WTC11 (cell line): Measurements from ENCODE around the gene KIF21B. TPM values are rescaled to one million over a fixed set of nuclear protein-coding genes. Genes with fewer than 3 reads are reported as not detected.

ENCODE experiments used
- ATAC-seq: fragments of 200-7000 bp; cut with Tn5 transposase; 2 replicates; pipeline ENCODE4 v1.10.0; 2021; ENCODE audit warnings: mild to moderate bottlenecking, moderate library complexity
- CTCF ChIA-PET: fragments of 300-600 bp; sonication (Branson Sonifier 250); formaldehyde crosslinking; loops from one replicate; lab custom pipeline; 2021; ENCODE audit warnings: antibody characterized with exemption; lab: Charles Lee
- POLR2A ChIA-PET: fragments of 350-600 bp; sonication (Branson Sonifier 250); formaldehyde crosslinking; loops from one replicate; lab custom pipeline; 2021; ENCODE audit warnings: antibody characterized with exemption; lab: Charles Lee
- DNase-seq: peaks from one replicate; pipeline ENCODE4 v3.0.0; 2021; ENCODE audit warnings: low spot score
- H3K27ac Mint-ChIP-seq: 2 replicates; pipeline ENCODE4 v1.8.0; 2021; ENCODE audit warnings: mixed read lengths
- H3K27me3 Mint-ChIP-seq: 2 replicates; pipeline ENCODE4 v1.8.0; 2021; ENCODE audit warnings: low read depth, mild to moderate bottlenecking, moderate library complexity, mixed read lengths
- H3K36me3 Mint-ChIP-seq: 2 replicates; pipeline ENCODE4 v1.8.0; 2021; ENCODE audit warnings: mixed read lengths
- H3K4me1 Mint-ChIP-seq: 2 replicates; pipeline ENCODE4 v1.8.0; 2022; ENCODE audit warnings: mixed read lengths
- H3K4me3 Mint-ChIP-seq: 2 replicates; pipeline ENCODE4 v1.8.0; 2021; ENCODE audit warnings: mild to moderate bottlenecking, moderate library complexity, mixed read lengths
- H3K9me3 Mint-ChIP-seq: 2 replicates; pipeline ENCODE4 v1.8.0; 2021; ENCODE audit warnings: mixed read lengths
- ARID4B ChIP-seq: sonication (generic); formaldehyde crosslinking; IDR thresholded peaks from 2 replicates; pipeline ENCODE4 v1.8.0; 2023; ENCODE audit warnings: missing genetic modification reagents, mild to moderate bottlenecking, borderline replicate concordance
- CTCF ChIP-seq: fragments of 200-600 bp; IDR thresholded peaks from 2 replicates; pipeline ENCODE4 v1.8.0; 2022; ENCODE audit warnings: antibody characterized with exemption
- E2F1 ChIP-seq: sonication (generic); formaldehyde crosslinking; IDR thresholded peaks from 2 replicates; pipeline ENCODE4 v1.8.0; 2022; ENCODE audit warnings: mild to moderate bottlenecking, missing genetic modification reagents
- FOXP1 ChIP-seq: sonication (generic); formaldehyde crosslinking; IDR thresholded peaks from 2 replicates; pipeline ENCODE4 v1.8.0; 2022; ENCODE audit warnings: missing genetic modification reagents, mild to moderate bottlenecking, moderate library complexity, borderline replicate concordance
- GABPB1 ChIP-seq: sonication (generic); formaldehyde crosslinking; IDR thresholded peaks from 2 replicates; pipeline ENCODE4 v1.8.1; 2023; ENCODE audit warnings: mild to moderate bottlenecking, missing genetic modification reagents
- NR2C2 ChIP-seq: sonication (generic); formaldehyde crosslinking; IDR thresholded peaks from 2 replicates; pipeline ENCODE4 v1.8.0; 2022; ENCODE audit warnings: mild to moderate bottlenecking, missing genetic modification reagents
- RELA ChIP-seq: sonication (generic); formaldehyde crosslinking; IDR thresholded peaks from 2 replicates; pipeline ENCODE4 v1.8.1; 2022; ENCODE audit warnings: missing genetic modification reagents, mild to moderate bottlenecking, borderline replicate concordance
- SOX15 ChIP-seq: fragments of 250-450 bp; sonication (Bioruptor Pico); IDR thresholded peaks from 2 replicates; pipeline ENCODE4 v1.9.0; 2021; ENCODE audit warnings: mild to moderate bottlenecking
- TEAD1 ChIP-seq: sonication (generic); formaldehyde crosslinking; IDR thresholded peaks from 2 replicates; pipeline ENCODE4 v1.8.0; 2022; ENCODE audit warnings: mild to moderate bottlenecking, missing genetic modification reagents
- ZNF138 ChIP-seq: sonication (generic); formaldehyde crosslinking; conservative IDR thresholded peaks from 2 replicates; pipeline ENCODE4 v1.8.1; 2022; ENCODE audit warnings: mild to moderate bottlenecking, moderate library complexity, missing genetic modification reagents
- ZNF416 ChIP-seq: fragments of 250-450 bp; sonication (Bioruptor Pico); IDR thresholded peaks from 2 replicates; pipeline ENCODE4 v1.9.0; 2021; ENCODE audit warnings: mild to moderate bottlenecking, inconsistent platforms
- ZNF512 ChIP-seq: sonication (generic); formaldehyde crosslinking; IDR thresholded peaks from 2 replicates; pipeline ENCODE4 v1.8.1; 2022; ENCODE audit warnings: missing genetic modification reagents, borderline replicate concordance
- total RNA-seq: library from RNA; stranded (reverse); gene quantifications from 3 replicates; pipeline ENCODE4 v1.2.3, GENCODE V29; 2021
- TF ChIP-seq, protein P1 (sequence below): fragments of 250-450 bp; sonication (Bioruptor Pico); IDR thresholded peaks from 2 replicates; pipeline ENCODE4 v1.9.0; 2021; ENCODE audit warnings: moderate library complexity, mild to moderate bottlenecking, inconsistent platforms, borderline replicate concordance
- TF ChIP-seq, protein P2 (sequence below): sonication (generic); formaldehyde crosslinking; IDR thresholded peaks from 2 replicates; pipeline ENCODE4 v1.8.1; 2023; ENCODE audit warnings: mild to moderate bottlenecking, missing genetic modification reagents, moderate library complexity

Gene KIF21B
- total RNA-seq, 1 experiment from 2014 or later: 19.4 TPM

DNA sequence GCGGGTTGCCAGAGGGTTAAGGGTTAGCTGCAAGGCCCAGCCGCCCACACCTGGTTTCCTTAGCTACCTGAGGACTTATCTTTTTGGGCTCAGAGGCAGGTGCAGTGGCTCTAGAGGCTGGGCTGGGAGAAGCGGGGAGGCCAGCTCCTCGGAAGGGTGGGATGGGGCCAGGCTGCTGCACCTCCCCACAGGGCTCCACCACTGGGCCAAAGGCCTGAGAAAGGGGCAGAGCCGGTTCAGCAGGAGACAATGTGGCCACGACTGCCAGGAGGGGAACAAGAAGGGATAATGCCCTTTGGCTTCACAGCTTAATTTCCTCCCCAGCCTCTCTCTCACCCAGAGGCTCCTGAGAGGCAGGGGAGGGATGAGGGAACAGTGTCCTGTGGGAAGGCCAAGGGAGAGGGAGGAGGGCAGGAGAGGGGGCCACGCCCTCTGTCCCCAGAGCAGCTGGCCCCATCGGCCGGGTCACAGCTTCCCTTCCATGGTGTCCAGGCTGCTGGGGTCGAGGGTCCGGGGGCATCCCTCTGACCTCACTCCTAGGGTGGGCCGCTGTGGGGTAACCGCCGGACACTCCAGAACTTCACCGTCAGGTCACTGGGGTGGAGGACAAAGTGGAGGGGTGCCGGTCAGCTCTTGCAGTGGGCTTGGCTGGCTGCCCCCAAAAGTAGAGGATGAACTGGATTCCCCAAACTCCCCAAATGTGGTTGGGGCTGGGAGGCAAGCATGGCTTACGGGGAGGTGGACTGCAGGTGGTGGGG, 50.4 kb downstream of the KIF21B start:
- Mint-ChIP-seq H3K27ac (no peak overlapping the region), H3K36me3 (peaks cover 7% of the 10 kb centered on the region), H3K9me3 (no peaks in the 10 kb centered on the region), H3K27me3 (no peaks in the 10 kb centered on the region), H3K4me1 (no peaks in the 10 kb centered on the region; the same call in 1 of the 2 replicates), H3K4me3 (no peak overlapping the region)
- DNase-seq: no peak
- TF ChIP-seq ZNF512: no peak
- TF ChIP-seq ARID4B (CRISPR knock-in tag): no peak
- TF ChIP-seq, protein P1, sequence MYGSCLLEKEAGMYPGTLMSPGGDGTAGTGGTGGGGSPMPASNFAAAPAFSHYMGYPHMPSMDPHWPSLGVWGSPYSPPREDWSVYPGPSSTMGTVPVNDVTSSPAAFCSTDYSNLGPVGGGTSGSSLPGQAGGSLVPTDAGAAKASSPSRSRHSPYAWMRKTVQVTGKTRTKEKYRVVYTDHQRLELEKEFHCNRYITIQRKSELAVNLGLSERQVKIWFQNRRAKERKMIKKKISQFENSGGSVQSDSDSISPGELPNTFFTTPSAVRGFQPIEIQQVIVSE (CRISPR knock-in tag): no peak
- no peak for TF ChIP-seq RELA
- no peak for TF ChIP-seq ZNF416 (CRISPR knock-in tag)
- no peak for TF ChIP-seq FOXP1 (CRISPR knock-in tag)
- TF ChIP-seq SOX15 (CRISPR knock-in tag): no peak
- no peak for TF ChIP-seq TEAD1 (CRISPR knock-in tag)
- no peak for TF ChIP-seq GABPB1 (CRISPR knock-in tag)
- TF ChIP-seq CTCF: no peak
- TF ChIP-seq NR2C2 (CRISPR knock-in tag): no peak
- no peak for TF ChIP-seq ZNF138
- TF ChIP-seq E2F1 (CRISPR knock-in tag): no peak
- TF ChIP-seq, protein P2, sequence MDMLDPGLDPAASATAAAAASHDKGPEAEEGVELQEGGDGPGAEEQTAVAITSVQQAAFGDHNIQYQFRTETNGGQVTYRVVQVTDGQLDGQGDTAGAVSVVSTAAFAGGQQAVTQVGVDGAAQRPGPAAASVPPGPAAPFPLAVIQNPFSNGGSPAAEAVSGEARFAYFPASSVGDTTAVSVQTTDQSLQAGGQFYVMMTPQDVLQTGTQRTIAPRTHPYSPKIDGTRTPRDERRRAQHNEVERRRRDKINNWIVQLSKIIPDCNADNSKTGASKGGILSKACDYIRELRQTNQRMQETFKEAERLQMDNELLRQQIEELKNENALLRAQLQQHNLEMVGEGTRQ: no peak
- no peak for ATAC-seq
- ChIA-PET POLR2A (interaction anchor here (1.5 kb wide), 1 partner anchor 43 kb away, joined by 5 read pairs; no protein-coding TSS in a partner anchor), CTCF (interaction anchor here (1.1 to 4.3 kb wide), 36 partner anchors 7 to 351 kb away, joined by 3 to 94 read pairs (median 13); partner anchors contain the start of genes ASCL5, CACNA1S, GPR25 and IGFN1)
